EH (cell line): ENCODE measurements around the gene CYGB.
"Not testable (repeated sequence)": the region's sequence is repeated elsewhere in the genome, so short reads cannot be mapped to it uniquely, and the experiment has no call there.

Experiments
- DNase-seq: peaks from one replicate; pipeline ENCODE4 v3.0.0-alpha.2; 2015; ENCODE audit warnings: low read depth

CYGB gene

DNA sequence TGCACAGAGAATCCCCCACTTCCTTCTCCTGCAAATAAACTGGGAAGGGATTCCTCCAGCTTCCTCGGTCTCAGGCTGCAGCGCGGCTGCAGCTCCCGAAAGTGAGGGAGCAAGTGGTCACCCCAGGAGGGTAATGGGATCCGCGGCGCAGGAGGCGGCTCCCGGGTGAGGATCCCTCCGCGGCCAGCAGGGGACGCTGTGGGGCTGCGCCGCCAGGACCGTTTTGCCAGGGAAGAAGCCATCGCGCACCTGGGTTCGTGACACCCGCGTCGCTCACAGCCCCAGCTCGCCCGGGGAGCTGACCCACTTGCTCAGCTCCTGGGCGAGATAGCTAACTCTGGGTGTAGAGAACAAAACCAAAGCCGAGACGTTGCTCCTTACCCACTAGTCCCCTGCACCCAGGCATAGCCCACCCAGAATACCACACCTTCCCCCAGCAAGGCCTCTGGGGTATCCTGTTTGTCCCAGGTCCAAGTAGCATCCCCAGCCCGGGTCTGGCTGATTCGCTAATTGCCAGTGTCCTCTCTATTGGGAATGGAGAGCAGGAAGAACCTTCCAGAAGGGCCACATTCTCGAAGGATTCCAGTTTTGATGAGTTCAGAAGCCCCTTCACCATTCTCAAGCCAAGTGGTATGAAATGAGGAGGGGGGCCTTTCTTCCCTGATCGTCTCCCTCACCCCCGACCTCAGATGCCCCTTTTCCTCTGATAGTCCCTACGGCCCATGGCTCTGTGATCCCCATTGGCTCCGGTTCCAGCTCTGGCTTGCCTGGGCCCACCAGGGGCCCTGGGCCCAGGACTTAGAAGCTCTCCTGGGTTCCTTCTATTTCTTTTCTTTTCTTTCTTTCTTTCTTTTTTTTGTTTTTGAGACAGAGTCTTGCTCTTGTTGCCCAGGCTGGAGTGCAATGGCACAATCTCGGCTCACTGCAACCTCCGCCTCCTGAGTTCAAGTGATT lies 14.1 kb downstream of the CYGB start:
- DNase-seq: peak; percentile 60

DNA sequence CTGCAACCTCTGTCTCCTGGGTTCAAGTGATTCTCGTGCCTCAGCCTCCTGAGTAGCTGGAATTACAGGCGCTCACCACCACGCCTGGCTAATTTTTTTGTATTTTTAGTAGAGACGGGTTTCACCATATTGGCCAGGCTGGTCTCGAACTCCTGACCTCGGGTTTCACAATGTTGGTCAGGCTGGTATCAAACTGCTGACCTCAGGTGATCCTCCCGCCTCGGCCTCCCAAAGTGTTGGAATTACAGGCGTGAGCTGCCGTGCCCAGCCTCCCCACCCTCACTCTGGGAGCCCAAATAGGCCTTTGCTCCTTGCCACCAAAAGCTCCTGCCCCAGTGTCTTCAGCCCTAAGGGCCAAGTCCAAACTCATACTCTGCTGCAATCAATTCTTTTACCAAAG lies 15.8 kb downstream of the CYGB start:
- DNase-seq: not testable (repeated sequence)

DNA sequence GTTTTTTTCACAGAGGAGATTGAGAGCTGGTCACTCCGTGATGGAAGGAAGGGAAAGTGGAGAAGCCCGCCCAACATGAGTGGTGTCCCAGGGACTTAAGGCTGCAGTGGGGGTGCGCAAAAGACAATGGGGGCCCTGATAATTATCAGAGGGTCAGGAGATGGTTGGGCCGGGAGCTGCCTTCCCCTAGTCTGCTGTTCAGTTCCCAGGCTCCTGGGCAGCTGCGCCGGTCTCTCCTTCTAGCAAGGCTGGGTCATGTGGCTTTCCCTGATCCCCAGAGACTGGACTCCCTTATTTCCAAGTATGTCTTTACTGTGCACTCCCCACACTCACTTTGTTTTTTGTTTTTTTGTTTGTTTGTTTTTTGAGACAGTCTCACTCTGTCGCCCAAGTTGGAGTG lies 16.2 kb downstream of the CYGB start:
- DNase-seq: no peak

DNA sequence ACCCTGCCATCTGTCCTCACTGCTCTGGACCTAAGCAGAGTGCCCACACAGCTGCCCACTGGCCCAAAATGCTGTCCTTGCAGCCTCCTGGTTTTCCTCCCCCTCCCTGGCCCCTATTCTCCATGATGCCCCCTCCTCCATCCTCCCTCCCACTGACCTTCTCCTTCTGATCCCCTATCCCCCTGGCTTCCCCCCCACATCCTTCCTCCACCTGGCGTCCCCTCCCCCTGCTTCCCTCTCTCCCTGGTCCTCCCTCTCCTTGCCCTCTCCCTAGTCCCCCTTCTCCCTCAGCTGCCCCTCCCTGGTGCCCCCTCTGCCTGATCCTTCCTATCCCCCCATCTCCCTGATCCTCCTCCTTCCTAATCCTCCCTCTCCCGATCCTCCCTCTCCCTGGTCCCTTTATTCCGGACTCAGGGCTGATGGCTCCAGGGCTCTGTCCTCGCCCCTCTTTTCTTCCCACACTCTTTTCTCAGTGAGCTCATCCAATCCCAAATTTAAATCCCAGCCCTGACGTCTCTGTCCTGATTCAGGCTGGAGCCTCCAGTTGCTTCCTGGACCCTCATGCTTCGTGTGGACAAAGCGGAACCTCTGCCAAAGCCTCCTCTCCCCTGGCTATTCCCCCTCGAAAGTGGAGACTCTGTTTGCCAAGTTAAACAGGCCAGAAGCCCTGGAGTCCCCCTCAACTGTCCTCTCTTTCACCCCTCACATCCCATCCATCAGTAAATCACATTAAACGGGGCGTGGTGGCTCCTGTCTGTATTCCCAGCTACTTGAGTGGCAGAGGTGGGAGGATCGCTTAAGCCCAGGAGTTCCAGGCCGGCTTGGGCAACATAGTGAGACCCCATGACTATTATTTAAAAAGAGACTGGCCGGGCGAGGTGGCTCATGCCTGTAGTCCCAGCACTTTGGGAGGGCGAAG lies 18.2 kb downstream of the CYGB start:
- no peak for DNase-seq

DNA sequence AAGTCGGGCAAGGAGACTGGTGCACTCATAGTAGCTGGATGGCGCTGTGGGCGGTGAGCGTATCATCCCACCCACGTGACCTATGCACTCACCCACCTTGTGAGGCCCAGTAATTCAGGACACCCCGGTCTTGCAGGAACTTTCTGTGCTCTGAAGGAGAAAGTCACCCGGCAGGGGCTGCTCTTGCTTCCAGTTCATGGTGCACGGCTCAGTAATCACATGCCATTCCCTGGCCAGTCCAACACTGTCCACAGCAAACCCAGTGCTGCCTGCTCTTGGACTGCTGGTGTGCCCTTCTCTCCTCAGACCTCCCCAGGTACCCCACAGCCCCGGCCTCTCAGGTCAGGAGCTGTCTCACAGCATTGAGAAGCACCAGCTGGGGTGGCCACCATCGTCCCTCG lies 19.9 kb downstream of the CYGB start:
- no peak for DNase-seq

DNA sequence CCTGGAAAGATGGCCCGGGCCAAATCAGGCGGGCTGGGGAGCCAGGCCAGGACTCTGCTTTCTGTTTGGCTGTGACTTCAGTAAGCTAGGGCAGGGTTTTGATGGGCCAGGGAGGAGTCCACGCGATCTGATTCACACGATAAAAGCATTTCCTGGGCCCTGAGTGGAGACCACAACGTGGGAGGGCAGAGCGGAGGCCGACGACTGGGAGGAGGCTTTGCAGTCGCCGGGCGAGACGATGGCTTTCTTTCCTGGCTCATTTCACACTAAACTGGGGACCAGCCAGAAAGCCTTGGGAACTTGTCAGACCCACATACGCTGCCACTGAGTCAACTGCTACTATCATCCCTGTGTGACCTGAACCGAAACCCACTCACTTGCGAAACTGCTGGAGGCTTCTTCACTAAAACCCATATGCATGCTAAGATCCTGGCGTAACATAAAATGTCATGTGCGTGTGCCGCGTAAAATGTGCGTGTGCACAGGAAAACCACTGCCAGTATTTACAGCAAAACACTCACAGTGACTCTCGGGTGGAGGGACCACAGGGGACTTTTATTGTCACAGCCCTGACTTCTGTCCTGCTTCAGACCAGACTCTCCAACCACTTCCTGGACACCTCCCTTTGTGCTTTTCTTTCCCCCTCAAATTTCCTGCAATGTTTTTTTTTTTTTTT lies 22.1 kb downstream of the CYGB start:
- peak; percentile 97 for DNase-seq

DNA sequence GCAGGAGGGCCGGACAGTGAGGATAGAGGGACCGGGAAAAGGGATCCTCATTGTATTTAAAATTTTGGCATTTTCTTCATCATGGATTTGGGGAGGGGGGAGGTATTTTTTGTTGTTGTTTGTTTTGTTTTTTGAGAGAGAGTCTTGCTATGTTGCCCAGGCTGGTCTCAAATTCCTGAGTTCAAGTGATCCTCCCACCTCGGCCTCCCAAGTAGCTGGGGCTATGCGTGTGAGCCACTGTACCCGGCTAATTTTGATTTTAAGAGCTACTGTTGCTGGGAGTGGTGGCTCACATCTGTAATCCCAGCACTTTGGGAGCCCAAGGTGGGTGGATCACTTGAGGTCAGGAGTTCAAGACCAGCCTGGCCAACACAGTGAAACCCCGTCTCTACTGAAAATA lies 23.2 kb downstream of the CYGB start:
- not testable (repeated sequence) for DNase-seq

DNA sequence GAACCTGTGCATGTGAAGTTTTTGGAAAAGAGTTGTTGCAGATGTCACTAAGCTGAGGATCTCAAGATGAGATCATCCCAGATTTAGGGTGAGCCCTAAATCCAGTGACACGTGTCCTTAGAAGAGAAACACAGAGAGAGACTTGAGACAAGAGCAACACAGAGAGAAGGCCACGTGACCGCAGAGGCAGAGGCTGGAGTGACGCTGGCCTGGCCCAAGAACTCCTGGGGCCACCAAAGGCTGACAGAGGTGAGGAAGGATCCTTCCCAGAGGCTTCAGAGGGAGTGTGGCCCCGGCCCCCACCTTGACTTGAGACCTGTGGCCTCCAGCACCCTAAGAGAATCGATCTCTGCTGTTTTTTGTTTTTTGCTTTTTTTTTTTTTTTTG lies 24.2 kb downstream of the CYGB start:
- no peak for DNase-seq

DNA sequence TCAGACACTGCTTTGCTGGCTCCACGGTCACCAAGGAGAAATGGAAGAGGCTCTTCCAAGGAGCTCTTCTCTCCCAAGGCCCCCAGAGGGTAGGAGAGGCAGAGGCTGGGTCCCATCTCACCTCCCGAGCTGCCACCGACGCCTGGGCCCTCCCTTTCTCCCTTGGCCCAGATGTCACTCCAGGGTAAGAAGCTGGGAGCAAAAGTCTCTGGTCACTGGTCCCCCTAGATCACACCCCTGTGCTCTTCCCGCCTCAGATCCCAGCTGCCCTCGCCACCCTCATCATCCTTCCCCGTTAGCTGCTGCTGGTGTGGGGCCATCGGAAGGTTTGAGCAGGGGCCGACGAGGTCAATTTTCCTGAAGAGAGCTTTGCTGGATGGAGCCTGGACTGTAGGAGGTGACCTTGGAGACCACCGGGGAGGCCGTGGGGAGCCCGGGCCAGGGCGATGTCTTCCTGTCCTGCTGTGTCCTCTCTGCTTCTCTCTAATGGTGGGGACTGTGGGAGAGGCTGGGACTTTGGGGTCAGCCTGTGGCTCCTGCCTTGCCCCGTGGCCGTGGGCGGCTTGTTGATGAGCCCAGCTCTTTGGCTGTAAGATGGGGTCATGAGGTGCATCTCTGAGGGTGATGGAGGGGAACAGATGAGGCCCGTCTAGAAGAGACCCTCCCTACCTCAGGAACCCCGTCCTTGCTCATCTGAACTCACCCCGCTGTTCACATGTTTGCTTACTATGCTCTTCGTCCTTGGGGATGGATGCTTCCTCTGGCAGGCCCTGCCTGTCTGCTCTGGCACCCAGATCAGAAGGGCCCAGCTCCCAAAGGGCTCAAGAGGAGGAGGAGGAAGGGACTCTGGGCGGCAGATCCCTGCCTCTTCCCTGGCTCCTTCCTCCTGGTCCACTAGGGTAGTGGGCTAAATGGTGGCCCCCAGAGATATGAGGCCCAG lies 24.9 kb downstream of the CYGB start:
- DNase-seq: no peak

DNA sequence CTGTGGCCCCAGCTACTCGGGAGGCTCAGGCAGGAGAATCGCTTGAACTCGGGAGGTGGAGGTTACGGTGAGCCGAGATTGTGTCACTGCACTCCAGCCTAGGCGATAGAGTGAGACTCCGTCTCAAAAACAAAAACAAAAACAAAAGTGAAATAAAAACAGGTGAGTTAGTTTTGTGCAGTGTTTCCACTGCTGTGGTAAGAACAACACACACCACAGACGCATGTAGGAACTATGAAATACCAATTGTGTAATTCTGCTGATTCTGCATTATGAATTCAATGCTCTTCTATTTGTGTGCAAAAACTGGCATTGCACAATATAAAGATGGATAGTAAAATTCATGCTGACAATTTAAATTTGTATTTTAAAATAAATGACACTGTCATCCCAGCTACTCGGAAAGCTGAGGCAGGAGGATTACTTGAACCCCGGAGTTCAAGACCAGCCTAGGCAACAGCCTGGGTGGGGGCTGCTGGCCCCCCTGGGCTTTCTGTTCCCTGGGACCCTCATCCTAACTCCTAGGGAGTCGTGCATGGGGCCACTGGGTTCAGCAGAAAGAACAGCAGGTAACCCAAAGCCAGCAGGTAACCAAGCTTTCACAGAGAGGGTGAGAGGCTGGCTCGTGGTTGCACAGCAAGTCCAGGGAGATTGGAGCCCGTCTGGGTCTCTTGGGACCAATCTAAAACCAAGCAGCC lies 25.7 kb downstream of the CYGB start:
- no peak for DNase-seq

DNA sequence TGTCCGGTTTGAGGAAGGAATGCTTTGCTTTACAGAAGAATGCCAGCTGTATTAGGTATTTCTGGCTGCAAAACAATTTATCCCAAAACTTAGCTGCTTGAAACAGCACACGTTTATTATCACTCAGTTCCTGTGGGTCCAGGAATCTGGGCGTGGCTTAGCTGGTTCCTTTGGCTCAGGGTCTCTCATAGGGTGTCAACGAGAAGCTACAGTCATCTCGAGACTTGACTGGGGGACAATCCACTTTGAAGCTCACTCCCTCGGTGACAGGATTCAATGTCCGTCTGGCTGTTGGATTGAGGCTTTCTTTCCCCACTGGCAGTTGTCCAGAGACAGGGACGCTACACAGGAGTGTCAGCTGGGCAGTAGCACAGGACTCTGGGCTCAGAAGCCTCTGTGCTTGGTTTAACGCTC lies 26.7 kb downstream of the CYGB start:
- DNase-seq: peak; percentile 37

DNA sequence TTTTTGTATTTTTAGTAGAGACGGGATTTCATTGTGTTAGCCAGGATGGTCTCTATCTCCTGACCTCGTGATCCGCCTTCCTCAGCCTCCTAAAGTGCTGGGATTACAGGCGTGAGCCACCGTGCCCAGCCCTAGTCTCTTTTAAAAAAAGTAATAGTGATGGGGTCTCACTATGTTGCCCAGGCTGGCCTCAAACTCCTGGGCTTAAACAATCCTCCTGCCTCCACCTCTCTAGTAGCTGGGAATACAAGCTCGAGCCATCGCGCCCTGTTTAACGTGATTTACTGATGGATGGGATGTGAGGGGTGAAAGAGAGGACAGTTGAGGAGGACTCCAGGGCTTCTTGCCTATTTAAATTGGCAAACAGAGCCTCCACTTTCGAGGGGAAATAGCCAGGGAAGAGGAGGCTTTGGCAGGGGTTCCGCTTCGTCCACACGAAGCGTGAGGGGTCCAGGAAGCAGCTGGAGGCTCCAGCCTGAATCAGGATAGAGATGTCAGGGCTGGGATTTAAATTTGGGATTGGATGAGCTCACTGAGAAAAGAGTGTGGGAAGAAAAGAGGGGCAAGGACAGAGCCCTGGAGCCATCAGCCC lies 28.9 kb downstream of the CYGB start:
- DNase-seq: not testable (repeated sequence)

DNA sequence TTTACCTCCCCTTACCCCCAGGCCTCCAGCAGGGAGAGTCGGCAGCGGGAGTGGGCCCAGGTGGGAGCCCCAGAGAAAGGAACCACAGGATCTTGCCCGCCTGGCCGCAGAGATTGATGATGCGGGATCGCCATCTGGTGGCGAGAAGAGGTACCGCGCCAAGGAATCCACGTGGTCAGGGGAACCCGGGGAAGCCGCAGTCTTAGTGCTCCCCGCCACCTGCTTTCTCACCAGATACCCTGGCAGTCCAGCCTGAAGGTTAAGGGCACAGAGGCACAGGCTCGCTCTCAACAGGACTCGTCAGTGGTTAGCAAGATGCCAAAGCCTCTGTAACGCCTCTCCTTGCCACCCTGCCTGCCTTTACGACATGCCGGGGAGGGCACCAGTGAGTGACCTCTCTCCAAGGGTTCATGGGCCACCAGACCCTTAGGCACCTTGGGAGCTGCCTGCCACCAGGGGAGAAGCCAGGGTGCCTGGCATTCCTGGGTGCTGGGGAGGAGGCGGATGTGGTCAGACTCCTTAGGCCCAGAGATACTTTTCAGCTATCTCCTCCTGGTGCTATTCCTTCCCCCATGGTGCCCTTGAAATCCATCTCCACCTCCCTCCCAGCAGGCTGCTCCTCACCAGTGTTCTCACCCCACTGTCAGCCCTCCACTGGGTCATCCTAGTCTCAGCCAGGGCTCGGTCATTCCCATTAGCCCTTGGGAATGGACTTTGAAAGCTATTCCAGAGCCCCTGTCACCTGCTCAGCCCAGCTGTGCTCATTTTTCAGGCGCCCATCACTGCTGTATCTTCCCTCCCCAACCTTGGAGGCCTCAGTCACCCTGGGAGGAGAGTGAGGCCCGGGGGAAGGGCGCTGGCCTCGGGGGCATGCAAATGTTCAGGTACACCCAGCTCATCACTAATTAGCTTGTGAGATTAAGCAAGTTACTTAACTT lies 30.8 kb downstream of the CYGB start:
- DNase-seq: peak; percentile 70

DNA sequence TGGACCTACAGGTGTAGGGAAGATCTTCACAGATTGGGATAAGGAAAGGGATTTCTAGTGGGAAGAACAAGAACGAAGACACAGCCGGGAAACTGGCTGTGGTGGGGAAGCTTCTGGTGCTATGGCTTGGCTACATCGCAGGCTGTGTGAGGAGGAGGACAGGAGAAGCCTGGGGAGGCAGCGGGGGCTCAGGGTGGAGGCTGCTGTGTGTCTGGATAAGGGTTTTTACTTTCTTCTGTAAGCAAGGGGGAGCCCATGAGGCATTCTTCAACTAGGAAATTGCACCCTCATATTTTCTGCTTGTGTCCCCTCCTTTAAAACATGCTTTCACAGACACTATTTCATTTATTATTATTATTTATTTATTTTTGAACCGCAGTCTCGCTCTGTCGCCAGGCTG lies 33.4 kb downstream of the CYGB start:
- DNase-seq: no peak

DNA sequence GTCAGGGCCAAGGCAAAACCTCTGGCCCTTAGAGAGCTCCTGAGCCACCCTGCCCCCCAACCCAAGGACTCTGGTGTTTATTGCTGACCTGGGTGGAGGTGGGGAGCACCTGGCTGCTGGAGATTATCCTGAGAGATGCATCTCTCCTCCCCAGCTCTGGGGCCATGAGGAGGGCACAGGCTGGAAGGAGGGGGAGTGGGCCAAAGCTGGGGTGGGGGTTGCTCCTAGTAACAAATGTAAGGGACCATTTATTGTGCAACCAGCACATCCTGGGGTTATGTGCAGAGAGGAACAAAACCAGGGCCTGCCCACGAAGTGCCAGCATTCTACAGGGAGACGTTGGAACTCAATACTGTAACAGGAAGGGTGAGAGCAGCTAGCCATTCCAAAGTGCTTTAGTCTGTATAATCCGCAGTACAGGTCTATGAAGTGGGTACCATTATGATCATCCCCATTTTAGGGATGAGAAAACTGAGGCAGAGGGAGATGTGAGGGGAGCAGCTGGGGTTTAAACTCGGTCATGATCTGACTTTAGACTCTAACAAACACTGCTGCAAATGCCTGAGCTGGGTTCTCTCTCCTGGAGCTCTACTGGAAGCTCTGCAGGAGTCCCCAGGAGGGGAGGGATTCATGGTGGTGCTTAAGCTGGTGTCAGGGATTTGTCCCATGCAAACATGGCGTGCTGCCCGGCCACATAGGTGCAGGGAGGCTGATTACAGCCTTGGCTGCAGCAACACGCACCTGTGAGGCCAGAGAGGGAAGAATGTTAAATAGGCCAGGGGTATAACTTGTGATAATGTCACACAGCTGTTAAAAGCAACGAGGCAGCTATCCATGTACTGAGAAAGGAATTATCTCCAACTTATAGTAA lies 34.9 kb downstream of the CYGB start:
- DNase-seq: no peak

DNA sequence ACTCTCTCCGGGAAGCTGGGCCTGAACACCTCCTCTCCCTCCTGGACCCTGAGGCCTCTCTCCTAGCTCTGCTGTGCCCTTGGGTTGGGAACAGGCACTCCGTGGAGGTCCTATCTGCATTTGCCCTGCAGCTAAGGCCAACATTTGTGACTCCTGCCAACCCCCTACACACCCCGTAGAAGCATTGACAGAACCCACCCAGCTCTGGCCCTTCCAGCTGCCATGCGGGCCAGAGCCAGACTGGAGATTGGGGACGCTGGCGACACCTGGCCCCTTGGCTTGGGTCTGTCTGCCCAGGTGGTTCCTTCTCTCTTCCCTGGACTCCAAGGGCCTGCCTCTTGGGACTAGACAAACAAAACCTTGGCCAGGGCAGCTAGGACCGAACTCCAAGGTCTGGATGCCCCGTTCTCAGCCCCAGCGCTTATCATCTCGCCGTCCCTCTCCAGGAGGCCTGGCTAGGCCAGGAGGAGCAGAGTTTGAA lies 35.6 kb downstream of the CYGB start:
- no peak for DNase-seq

DNA sequence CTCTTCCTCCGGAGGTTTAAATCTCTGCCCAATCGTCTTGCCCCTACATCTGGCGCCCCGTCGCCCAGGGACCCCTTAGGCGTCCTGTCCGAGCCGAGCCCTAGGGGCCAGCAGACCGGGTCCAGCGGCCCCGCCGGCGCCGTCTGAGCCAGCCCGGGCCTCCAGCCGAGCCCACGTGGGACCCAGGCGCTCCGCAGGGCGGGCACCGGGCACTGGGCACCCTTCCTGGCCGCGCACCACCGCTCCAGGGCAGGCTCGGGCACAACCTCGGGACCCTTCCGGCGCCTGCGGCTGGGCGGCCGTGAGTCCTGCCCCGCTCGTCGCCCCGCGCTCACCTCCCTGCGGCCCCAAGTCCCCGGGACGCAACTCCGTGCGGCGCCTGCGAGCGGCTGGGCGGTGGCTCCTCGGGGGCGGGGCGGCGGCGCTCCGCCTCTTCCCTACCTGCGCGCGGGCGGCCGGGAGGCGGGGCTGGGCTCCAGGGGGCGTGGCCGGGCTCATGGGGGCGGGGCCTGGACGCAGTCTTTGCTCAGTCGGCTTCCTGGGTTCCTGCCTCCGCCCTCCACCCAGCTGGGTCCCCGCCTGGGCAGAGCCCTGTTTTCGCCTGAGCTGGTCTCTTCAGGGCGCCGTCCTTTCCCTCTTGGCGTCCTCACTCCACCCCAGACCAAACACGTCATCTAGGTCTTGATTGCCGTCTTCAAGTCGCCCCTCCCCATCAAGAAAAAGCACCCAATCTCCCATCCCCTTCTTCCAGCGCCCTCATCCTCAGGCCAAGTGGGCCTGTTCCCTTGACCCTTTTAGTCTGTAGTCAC lies 36.3 kb downstream of the CYGB start, which contains the start of gene RHBDF2:
Gene RHBDF2 (minus strand): TSS at position 406 of the 809 bp plus-strand sequence. CDS start 19,899 bp downstream, outside the sequence.
- DNase-seq: peak; percentile 85
